GM12873 (cell line): ENCODE results near the gene COMTD1.

ENCODE experiments used
- CTCF ChIP-seq: IDR thresholded peaks from 2 replicates; pipeline ENCODE4 v1.5.1; 2012; ENCODE audit warnings: low read depth, mild to moderate bottlenecking, moderate library complexity, low read length, control low read depth; ENCODE audit not compliant: insufficient read depth; ENCODE audit errors: missing control alignments

The COMTD1 gene

DNA sequence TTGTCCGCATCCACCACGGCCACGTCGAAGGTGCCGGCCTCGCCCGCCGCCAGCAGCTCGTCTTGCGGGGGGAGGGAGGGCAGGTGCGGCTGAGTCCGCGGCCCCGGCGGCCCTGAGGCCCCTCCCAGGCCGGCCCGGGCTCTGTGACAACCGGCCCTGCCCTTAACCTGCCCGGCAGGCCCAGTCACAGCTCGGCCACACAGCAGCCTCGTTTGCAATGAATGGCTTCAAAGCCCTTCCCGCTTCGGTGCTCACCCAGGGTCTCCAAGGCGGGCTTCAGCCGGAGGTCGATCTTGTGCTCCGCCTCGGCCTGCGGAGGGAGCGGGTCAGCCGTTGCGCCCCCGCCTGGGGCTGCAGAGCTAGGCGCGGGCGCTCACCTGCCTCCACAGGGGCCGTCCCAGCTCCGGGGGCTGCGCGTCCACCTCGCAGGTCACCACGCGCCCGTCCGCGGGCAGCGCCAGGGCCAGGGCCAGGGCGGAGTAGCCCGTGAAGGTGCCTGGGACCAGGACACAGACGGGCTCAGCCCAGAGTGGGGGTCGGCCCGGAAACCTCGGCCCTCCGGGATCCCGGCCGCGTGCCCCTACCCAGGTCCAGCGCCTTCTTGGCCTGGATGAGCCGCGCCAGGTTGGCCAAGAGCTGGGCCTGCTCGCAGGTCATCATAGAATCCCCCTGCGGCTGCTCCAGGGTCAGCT lies 928 bp downstream of the COMTD1 start:
- TF ChIP-seq CTCF: no peak

DNA sequence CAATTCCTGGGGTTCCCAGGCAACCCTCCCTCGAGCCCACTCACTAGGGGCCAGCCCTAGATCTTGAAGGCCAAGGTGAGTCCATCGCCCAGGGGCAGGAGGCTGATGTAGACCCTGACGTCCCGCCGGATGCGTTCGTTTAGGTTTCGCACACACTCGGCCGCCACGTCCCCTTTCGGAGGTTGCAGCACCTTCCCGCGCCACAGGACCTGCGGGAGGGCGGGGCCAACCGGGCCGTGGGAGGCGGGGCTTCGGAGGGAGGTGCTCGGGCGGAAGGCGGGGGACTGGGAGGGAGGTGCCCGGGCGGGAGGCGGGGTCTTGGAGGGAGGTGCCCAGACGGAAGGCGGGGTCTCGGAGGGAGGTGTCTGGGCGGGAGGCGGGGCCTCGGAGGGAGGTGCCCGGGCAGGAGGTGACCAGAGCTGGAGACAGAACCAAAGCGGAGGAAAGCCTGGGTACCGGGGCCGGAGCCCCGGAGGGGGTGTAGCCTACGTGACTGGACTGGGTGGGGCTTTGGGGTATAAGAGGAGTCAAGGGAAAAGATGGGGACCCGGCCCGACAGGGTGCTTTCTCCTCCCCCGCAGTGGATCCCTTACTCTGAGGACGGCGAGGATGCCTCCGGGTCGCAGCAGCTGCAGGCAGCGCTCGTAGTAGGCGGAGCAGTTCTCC lies 1.6 kb downstream of the COMTD1 start:
- no peak for TF ChIP-seq CTCF

DNA sequence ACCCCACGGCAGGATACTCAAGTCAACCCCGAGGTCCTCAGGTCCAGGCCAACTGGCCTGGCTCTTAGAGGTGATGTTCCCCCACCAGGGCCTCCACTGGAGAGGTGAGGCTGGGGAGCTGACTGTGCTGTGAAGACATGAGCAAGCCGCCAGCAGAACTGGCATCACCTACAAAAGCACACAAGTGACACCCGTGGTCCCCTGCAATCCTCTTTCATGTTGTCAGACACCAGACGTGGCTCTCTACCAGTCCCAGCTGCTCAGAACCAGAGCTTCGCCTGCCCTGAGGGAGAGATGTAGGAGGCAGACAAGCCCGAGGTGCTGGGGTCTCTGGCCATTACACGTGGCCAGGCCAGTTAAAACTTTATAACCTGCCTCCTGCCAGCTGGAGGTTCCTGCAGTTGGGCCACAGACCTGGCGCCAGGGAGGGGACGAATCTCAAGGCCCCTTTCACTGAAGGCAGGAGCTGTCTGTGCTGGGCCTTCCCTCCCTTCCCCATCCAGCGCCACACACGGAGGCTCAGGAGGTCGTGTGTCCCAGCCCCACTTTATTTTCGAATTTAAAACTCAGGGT lies 2.2 kb downstream of the COMTD1 start:
- no peak for TF ChIP-seq CTCF

DNA sequence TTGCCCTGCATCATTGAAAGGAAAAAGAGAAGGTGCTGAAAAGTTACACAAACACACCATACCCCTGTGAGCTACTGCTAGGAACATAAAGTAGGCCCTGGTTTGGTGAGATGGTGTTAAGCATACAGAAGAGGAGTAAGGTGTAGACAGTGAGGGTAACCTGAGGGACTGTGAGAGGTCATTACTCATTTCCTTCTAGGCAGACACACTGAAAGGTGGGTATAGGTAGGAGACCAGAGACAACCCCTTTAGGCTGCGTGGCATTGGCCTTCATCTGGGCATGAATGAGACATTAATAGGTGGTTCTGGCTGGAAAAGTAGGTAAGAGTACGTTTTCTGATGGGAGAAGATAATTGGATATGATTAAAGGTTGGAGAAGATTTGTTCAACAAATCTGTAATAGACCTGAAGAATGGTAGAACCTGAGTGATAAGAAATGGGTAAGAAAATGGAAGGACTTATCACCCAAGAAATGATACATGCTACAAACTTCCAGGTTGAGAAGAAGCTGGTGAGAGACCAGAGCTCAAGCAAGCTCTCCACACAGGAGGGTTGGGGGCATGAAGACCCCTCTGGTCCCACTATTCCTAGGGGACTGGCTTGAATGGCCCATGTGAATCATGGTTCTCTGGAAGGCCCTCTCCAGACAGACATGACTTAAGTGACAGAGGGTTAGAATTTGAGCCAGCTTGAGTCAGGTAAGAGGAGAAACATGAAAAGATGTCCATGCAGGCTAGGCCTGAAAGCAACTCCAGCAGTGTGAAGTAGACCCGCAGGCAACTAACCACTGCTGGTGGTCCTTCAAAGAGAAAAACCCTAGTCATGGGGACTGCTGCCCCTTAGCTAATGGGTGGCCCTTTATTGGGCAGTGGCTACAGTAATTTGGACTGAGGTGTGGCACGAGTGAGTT lies 3.8 kb downstream of the COMTD1 start:
- no peak for TF ChIP-seq CTCF

GRCh38 chr10:75230600-75231038 lies 5.1 kb downstream of the COMTD1 start:
- peak; percentile 91 for TF ChIP-seq CTCF

DNA sequence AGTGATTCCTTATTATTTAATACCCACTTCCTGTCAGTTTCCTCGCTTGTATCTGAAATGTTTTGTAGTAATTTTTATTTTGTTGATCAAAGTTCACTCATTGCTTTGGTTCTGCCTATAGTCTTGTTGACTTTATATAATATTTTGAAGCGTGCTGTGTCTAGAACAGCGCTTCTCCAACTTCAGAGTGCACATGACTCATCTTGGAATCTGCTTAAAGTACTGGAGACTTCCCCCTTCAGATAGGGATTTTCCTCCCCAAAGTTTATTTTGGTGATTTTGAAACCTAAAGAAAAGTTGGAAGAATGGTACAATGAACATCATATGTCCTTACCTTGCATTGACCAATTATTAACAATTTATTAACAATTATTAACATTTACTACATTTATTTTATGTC lies 5.8 kb downstream of the COMTD1 start:
- TF ChIP-seq CTCF: no peak
